ENCODE results near the gene RTL10.

GRCh38 chr22:19866665-19867009, 12.0 kb upstream of the RTL10 start:
- TF ChIP-seq EZH2phosphoT487 (IDR thresholded peaks at IDR 0.05; ENCODE audit: low read length) (no peak), CTCF (IDR thresholded peaks at IDR 0.05; ENCODE audit: low read length) (no peak)

All from MM.1S (cell line).